SK-N-SH treated with all-trans-retinoic acid at 6 μM for 48 hours (cell line): Measurements from ENCODE around the gene PMVK.

Experiments used
- ARNTL ChIP-seq: fragments of 450-650 bp; formaldehyde crosslinking; IDR thresholded peaks from 2 replicates; pipeline ENCODE4 v1.5.0; 2020; ENCODE audit warnings: low read depth, mild to moderate bottlenecking, moderate library complexity, borderline replicate concordance
- BACH2 ChIP-seq: fragments of 250-450 bp; sonication (Bioruptor Pico); IDR thresholded peaks from 2 replicates; pipeline ENCODE4 v1.9.0; 2021; ENCODE audit warnings: mild to moderate bottlenecking, borderline replicate concordance
- GLIS3 ChIP-seq: fragments of 250-450 bp; sonication (Bioruptor Pico); IDR thresholded peaks from 2 replicates; pipeline ENCODE4 v1.5.0; 2020; ENCODE audit warnings: mild to moderate bottlenecking, moderate library complexity
- OSR1 ChIP-seq: fragments of 250-450 bp; sonication (Bioruptor Pico); IDR thresholded peaks from 2 replicates; pipeline ENCODE4 v1.8.0; 2022; ENCODE audit warnings: moderate library complexity, mild to moderate bottlenecking, inconsistent platforms
- POU6F1 ChIP-seq: fragments of 250-450 bp; sonication (Bioruptor Pico); IDR thresholded peaks from 2 replicates; pipeline ENCODE4 v1.8.0; 2021; ENCODE audit warnings: low read depth, mild to moderate bottlenecking, moderate library complexity, borderline replicate concordance
- PPARA ChIP-seq: fragments of 250-450 bp; sonication (Bioruptor Pico); IDR thresholded peaks from 2 replicates; pipeline ENCODE4 v1.5.0; 2020; ENCODE audit warnings: mild to moderate bottlenecking, borderline replicate concordance
- RARB ChIP-seq: fragments of 250-450 bp; sonication (Bioruptor Pico); IDR thresholded peaks from 2 replicates; pipeline ENCODE4 v1.8.0; 2021; ENCODE audit warnings: mild to moderate bottlenecking, moderate library complexity
- SNAI2 ChIP-seq: fragments of 250-450 bp; sonication (Bioruptor Pico); IDR thresholded peaks from 2 replicates; pipeline ENCODE4 v1.5.0; 2020; ENCODE audit warnings: mild to moderate bottlenecking, moderate library complexity
- ZC3H10 ChIP-seq: fragments of 250-450 bp; sonication (Bioruptor Pico); IDR thresholded peaks from 2 replicates; pipeline ENCODE4 v1.5.1; 2021; ENCODE audit warnings: mild to moderate bottlenecking, moderate library complexity
- ZFP3 ChIP-seq: fragments of 250-450 bp; sonication (Bioruptor Pico); IDR thresholded peaks from 2 replicates; pipeline ENCODE4 v1.5.0; 2020; ENCODE audit warnings: mild to moderate bottlenecking, moderate library complexity
- ZFP30 ChIP-seq: fragments of 450-650 bp; formaldehyde crosslinking; IDR thresholded peaks from 2 replicates; pipeline ENCODE4 v1.5.0; 2022; ENCODE audit warnings: mild to moderate bottlenecking, moderate library complexity
- TF ChIP-seq, protein P1 (sequence below): fragments of 250-450 bp; sonication (Bioruptor Pico); IDR thresholded peaks from 2 replicates; pipeline ENCODE4 v1.8.0; 2020; ENCODE audit warnings: mild to moderate bottlenecking, moderate library complexity, borderline replicate concordance
- TF ChIP-seq, protein P2 (sequence below): fragments of 250-450 bp; sonication (Bioruptor Pico); IDR thresholded peaks from 2 replicates; pipeline ENCODE4 v1.5.1; 2021; ENCODE audit warnings: mild to moderate bottlenecking, moderate library complexity
- TF ChIP-seq, protein P3 (sequence below): fragments of 250-450 bp; sonication (Bioruptor Pico); IDR thresholded peaks from 2 replicates; pipeline ENCODE4 v1.5.1; 2020; ENCODE audit warnings: low read depth, mild to moderate bottlenecking, moderate library complexity

DNA sequence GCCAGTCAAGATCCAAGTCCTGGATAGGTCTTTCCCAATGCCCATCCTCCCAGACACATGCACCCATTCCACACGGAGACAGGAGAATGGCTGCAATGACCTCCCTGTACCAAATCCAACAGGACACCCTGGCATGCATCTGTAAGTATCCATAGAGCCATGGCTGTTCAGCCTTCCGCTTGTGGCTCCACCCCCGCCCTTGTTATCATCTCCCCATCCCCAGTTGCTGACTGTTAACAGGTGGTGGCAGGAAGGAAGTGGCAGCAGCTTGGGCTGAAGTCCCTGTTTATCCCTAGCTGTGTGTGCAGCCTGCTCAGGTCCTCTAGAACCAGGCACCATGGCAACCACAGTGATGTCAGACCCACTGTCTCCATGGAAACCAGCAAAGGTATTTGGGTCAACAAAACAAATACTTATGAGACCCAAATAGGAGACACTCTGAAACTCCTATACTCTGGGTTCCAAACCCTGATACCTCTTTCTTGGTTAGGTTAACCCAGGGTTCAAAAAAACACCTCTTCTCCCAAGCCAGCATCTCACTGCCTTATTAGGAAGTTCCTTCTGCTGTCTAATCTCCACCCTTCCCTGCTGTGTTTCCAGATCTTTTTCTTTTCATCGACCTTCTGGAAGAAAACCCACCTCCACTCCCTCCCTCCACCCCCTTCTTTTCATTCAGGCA, 18.7 kb upstream of the PMVK start:
- TF ChIP-seq, protein P1, sequence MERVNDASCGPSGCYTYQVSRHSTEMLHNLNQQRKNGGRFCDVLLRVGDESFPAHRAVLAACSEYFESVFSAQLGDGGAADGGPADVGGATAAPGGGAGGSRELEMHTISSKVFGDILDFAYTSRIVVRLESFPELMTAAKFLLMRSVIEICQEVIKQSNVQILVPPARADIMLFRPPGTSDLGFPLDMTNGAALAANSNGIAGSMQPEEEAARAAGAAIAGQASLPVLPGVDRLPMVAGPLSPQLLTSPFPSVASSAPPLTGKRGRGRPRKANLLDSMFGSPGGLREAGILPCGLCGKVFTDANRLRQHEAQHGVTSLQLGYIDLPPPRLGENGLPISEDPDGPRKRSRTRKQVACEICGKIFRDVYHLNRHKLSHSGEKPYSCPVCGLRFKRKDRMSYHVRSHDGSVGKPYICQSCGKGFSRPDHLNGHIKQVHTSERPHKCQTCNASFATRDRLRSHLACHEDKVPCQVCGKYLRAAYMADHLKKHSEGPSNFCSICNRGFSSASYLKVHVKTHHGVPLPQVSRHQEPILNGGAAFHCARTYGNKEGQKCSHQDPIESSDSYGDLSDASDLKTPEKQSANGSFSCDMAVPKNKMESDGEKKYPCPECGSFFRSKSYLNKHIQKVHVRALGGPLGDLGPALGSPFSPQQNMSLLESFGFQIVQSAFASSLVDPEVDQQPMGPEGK (CRISPR knock-in tag): no peak
- TF ChIP-seq ZC3H10 (no peak), OSR1 (no peak), SNAI2 (CRISPR knock-in tag) (no peak), GLIS3 (no peak), RARB (CRISPR knock-in tag) (no peak), BACH2 (no peak), POU6F1 (CRISPR knock-in tag) (no peak), ZFP3 (CRISPR knock-in tag) (no peak), ZFP30 (CRISPR knock-in tag) (no peak), PPARA (CRISPR knock-in tag) (no peak), ARNTL (CRISPR knock-in tag) (no peak)
- TF ChIP-seq, protein P2, sequence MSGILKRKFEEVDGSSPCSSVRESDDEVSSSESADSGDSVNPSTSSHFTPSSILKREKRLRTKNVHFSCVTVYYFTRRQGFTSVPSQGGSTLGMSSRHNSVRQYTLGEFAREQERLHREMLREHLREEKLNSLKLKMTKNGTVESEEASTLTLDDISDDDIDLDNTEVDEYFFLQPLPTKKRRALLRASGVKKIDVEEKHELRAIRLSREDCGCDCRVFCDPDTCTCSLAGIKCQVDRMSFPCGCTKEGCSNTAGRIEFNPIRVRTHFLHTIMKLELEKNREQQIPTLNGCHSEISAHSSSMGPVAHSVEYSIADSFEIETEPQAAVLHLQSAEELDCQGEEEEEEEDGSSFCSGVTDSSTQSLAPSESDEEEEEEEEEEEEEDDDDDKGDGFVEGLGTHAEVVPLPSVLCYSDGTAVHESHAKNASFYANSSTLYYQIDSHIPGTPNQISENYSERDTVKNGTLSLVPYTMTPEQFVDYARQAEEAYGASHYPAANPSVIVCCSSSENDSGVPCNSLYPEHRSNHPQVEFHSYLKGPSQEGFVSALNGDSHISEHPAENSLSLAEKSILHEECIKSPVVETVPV (CRISPR knock-in tag): no peak
- TF ChIP-seq, protein P3, sequence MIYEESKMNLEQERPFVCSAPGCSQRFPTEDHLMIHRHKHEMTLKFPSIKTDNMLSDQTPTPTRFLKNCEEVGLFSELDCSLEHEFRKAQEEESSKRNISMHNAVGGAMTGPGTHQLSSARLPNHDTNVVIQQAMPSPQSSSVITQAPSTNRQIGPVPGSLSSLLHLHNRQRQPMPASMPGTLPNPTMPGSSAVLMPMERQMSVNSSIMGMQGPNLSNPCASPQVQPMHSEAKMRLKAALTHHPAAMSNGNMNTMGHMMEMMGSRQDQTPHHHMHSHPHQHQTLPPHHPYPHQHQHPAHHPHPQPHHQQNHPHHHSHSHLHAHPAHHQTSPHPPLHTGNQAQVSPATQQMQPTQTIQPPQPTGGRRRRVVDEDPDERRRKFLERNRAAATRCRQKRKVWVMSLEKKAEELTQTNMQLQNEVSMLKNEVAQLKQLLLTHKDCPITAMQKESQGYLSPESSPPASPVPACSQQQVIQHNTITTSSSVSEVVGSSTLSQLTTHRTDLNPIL (CRISPR knock-in tag): no peak
